ENCODE results near the gene ACSM4.

Gene ACSM4

GRCh38 chr12:7302266-7302986 lies 1.4 kb upstream of the ACSM4 start:
- DNase-seq (ENCODE audit: insufficient read length, low spot score) (no peak), FAIRE-seq (no peak)

DNA sequence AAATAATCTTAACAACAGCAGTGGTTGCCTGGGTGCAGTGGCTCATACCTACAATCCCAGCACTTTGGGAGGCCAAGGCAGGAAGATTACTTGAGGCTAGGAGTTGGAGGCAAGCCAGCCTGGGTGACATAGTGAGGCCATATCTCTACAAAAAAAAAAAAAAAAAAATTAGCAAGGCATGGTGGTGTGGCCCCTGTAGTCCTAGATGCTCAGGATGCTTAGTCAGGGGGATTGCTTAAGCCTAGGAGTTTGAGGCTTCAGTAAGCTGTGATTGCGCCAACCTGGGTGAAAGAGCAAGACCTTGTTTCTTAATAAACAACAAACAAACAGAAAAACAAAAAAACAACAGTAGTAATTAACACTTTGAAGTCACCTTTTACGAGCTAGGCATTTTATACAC lies 642 bp upstream of the ACSM4 start:
- no peak for FAIRE-seq

More at GRCh38 chr12:7302266-7302986, 1.4 kb upstream of the ACSM4 start:
- no peak for TF ChIP-seq CTCF (IDR thresholded peaks at IDR 0.05; ENCODE audit: insufficient read depth, missing control alignments)

GRCh38 chr12:7304456-7304855 lies 584 bp downstream of the ACSM4 start:
- no peak for DNase-seq (ENCODE audit: insufficient read length, low spot score)
- no peak for FAIRE-seq
- no peak for TF ChIP-seq CTCF (IDR thresholded peaks at IDR 0.05; ENCODE audit: insufficient read depth, missing control alignments)

More for the DNA sequence above, 642 bp upstream of the ACSM4 start:
- no peak for DNase-seq (ENCODE audit: insufficient read length, low spot score)
- no peak for TF ChIP-seq CTCF (IDR thresholded peaks at IDR 0.05; ENCODE audit: insufficient read depth, missing control alignments)

DNA sequence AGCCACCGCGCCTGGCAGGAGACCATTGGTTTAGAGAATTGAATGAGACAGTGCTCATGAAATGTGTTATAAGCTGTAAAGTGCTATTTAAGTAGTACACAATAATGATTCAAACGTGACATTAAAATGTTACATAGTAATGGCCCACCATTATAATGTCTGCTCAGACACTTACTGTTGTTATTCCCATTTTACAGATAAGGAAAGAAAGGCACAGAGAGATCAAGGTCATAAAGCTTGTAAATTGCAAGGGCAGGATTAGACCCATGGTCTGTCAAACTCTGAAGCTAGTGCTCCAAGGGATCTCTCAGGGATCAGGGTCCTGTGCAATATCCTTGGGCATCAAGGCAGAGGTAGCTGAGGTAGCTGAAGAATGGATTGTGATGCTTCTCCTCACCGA lies 6.2 kb downstream of the ACSM4 start:
- no peak for DNase-seq (ENCODE audit: insufficient read length, low spot score)
- no peak for TF ChIP-seq CTCF (IDR thresholded peaks at IDR 0.05; ENCODE audit: insufficient read depth, missing control alignments)
- FAIRE-seq, result no peak

DNA sequence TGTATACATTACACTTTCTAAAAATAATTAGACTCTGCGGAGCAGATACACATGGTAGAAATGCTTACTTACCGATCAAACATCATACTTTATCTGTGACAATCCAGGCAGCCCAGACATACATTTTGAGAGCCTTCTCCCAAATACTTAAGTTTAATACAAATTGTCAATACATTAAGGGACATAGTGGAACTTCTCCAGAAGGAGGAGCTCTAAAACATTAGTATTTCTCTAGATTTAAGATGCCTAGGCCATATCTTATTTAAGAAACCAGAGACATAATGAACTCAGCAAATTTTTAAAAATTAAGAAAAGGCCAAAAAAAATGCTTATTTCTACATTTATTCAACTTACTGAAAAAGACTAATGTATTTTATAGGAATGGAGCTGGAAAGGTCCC lies 16.1 kb downstream of the ACSM4 start:
- no peak for TF ChIP-seq CTCF (IDR thresholded peaks at IDR 0.05; ENCODE audit: insufficient read depth, missing control alignments)
- DNase-seq (ENCODE audit: insufficient read length, low spot score) (no peak), FAIRE-seq (no peak)

DNA sequence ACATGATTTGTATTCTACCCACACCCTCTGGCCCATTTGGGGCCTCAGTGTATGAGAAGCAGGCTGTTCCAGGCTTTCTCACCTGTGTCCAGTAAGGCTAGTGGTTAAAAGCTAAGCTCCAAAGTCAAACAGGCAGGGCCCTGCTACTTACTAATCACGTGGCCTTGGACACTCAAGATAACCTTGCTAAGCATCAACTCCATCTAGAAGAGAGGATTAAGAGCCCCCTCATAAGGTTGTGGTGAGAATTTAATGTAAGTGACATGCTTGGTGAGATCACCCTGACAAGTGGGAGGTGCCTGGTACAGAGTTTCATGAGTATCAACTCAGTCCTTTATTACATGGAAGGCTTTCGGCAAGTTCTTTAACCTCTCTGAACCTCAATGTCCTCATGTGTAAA lies 17.8 kb downstream of the ACSM4 start:
- TF ChIP-seq CTCF (IDR thresholded peaks at IDR 0.05; ENCODE audit: insufficient read depth, missing control alignments), result no peak
- FAIRE-seq (no peak), DNase-seq (ENCODE audit: insufficient read length, low spot score) (no peak)

GRCh38 chr12:7322599-7322998 lies 18.7 kb downstream of the ACSM4 start:
- DNase-seq (ENCODE audit: insufficient read length, low spot score) (no peak), FAIRE-seq (no peak)
- no peak for TF ChIP-seq CTCF (IDR thresholded peaks at IDR 0.05; ENCODE audit: insufficient read depth, missing control alignments)

Measured in D721Med (cell line).